ENCODE data around the gene PCDH9. TPM values are rescaled to one million over a fixed set of nuclear protein-coding genes. Genes with fewer than 3 reads are reported as not detected.

Gene PCDH9
- total and polyA plus RNA-seq, 2 experiments from 2014 or later, result 0.31 to 0.52 TPM

DNA sequence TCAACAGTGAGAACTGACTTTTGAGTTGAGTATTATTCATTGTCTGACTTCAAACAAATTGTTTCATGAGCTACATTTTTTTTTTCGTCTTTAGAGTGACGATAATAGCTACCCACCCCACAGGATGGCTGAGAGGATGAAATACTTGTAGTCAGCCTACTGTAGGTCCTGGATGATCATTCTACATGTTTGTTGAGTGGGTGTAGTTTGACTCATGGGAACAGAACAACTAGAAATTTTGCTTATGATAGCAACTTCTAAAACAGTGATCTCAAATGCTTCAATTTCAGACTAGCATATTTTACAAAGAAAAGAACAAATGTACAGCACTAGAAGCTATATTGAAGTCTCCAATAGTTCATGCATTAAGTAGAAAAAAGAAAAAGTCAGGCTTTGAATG, 651.8 kb downstream of the PCDH9 start (continued):
- TF ChIP-seq, protein P1, sequence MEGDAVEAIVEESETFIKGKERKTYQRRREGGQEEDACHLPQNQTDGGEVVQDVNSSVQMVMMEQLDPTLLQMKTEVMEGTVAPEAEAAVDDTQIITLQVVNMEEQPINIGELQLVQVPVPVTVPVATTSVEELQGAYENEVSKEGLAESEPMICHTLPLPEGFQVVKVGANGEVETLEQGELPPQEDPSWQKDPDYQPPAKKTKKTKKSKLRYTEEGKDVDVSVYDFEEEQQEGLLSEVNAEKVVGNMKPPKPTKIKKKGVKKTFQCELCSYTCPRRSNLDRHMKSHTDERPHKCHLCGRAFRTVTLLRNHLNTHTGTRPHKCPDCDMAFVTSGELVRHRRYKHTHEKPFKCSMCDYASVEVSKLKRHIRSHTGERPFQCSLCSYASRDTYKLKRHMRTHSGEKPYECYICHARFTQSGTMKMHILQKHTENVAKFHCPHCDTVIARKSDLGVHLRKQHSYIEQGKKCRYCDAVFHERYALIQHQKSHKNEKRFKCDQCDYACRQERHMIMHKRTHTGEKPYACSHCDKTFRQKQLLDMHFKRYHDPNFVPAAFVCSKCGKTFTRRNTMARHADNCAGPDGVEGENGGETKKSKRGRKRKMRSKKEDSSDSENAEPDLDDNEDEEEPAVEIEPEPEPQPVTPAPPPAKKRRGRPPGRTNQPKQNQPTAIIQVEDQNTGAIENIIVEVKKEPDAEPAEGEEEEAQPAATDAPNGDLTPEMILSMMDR (conservative IDR thresholded peaks at IDR 0.05; ENCODE audit: low read depth in 2 of 2), result no peak
- TF ChIP-seq POLR2AphosphoS5 (IDR thresholded peaks at IDR 0.05; ENCODE audit: low read depth), result no peak
- TF ChIP-seq, protein P2, sequence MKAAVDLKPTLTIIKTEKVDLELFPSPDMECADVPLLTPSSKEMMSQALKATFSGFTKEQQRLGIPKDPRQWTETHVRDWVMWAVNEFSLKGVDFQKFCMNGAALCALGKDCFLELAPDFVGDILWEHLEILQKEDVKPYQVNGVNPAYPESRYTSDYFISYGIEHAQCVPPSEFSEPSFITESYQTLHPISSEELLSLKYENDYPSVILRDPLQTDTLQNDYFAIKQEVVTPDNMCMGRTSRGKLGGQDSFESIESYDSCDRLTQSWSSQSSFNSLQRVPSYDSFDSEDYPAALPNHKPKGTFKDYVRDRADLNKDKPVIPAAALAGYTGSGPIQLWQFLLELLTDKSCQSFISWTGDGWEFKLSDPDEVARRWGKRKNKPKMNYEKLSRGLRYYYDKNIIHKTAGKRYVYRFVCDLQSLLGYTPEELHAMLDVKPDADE (IDR thresholded peaks at IDR 0.05), result no peak
- no peak for TF ChIP-seq STAT1 (IDR thresholded peaks at IDR 0.05; ENCODE audit: unreplicated experiment)
- TF ChIP-seq NANOG (IDR thresholded peaks at IDR 0.05; ENCODE audit: borderline replicate concordance), result no peak

DNA sequence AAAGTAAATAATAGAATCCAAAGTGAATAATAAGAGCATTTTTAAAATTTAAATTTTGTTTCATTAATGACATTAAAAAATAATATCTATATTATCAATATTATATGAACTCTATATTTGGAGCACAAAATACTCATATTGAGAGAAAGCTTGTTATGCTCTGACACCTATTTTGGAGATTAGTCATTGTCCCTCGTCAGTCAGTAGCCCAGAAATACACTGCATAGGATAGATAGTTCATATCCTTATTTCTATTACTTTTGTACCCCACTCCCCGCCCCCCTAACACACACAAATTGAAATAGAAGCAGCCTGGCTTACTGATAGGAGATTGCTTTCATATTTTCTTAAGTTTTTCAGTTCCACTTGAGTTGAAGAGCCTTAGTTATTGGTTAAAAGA, 652.8 kb downstream of the PCDH9 start:
- no peak overlapping the region for H3K4me3 Mint-ChIP-seq
- no peaks in the 10 kb centered on the region for H4K20me1 ChIP-seq (replicated peaks; ENCODE audit: insufficient read depth)
- no peak for DNase-seq (ENCODE audit: low spot score)
- no peak overlapping the region for H3K27ac Mint-ChIP-seq
- no peak for ATAC-seq
- no peak overlapping the region for H3K4me2 ChIP-seq
- no peaks in the 10 kb centered on the region for H3K36me3 ChIP-seq (ENCODE audit: insufficient read depth)
- H3K27me3 ChIP-seq (ENCODE audit: insufficient read depth), result no peaks in the 10 kb centered on the region
- peaks cover 9% of the 10 kb centered on the region for H3K4me1 Mint-ChIP-seq
- H3K27me3 Mint-ChIP-seq (ENCODE audit: insufficient read depth, low read depth, poor library complexity), result no peaks in the 10 kb centered on the region
- H3K4me1 ChIP-seq (ENCODE audit: insufficient read depth), result no peaks in the 10 kb centered on the region
- H2AFZ ChIP-seq, result no peak overlapping the region
- TF ChIP-seq POLR2AphosphoS5 (IDR thresholded peaks at IDR 0.05; ENCODE audit: low read depth), result no peak
- no peak for TF ChIP-seq ZNF331 (CRISPR knock-in tag; IDR thresholded peaks at IDR 0.05; ENCODE audit: low read depth)
- TF ChIP-seq, protein P2 (IDR thresholded peaks at IDR 0.05), result no peak
- no peak for TF ChIP-seq JUNB (IDR thresholded peaks at IDR 0.05; ENCODE audit: unreplicated experiment)
- H3K79me2 ChIP-seq (replicated peaks; ENCODE audit: insufficient read depth), result no peaks in the 10 kb centered on the region
- H3K36me3 Mint-ChIP-seq (ENCODE audit: low read depth), result no peaks in the 10 kb centered on the region
- H3K27ac ChIP-seq (ENCODE audit: low read depth), result no peak overlapping the region
- H3F3A ChIP-seq (replicated peaks; ENCODE audit: low read depth), result no peaks in the 10 kb centered on the region
- H3K9me2 ChIP-seq (ENCODE audit: insufficient read depth), result no peaks in the 10 kb centered on the region; the same call in 1 of the 2 replicates
- H3K4me3 ChIP-seq, result no peak overlapping the region
- H3K9me3 Mint-ChIP-seq, result no peaks in the 10 kb centered on the region

DNA sequence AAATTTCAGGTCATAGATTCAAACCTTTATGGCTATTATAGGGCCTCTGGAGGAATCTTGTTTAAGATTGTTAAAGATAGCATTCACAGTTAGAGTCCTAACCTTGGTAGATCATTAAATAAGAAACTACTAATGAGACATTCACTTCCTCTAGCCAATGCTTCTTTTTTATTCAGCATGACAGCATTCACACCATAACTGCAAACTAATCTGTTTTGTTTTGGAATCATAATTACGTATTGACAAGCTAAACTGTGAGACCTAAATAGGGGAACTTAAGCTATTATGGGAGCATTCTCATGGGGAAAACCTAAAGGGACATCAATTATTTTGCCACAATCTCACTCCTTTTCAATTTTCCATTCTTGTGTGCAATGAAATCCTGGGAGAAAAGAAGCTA, 653.8 kb downstream of the PCDH9 start:
- Mint-ChIP-seq H3K9me3 (no peaks in the 10 kb centered on the region; the same call in 2 of the 3 replicates), H3K36me3 (ENCODE audit: low read depth) (no peaks in the 10 kb centered on the region), H3K4me3 (no peak overlapping the region), H3K4me1 (peaks cover 3% of the 10 kb centered on the region; the same call in 2 of the 3 replicates), H3K27me3 (ENCODE audit: insufficient read depth, low read depth, poor library complexity) (no peaks in the 10 kb centered on the region), H3K27ac (no peak overlapping the region)
- Histone ChIP-seq H4K20me1 (replicated peaks; ENCODE audit: insufficient read depth) (no peaks in the 10 kb centered on the region), H3K36me3 (ENCODE audit: insufficient read depth) (no peaks in the 10 kb centered on the region), H3K27me3 (ENCODE audit: insufficient read depth) (no peaks in the 10 kb centered on the region), H3K27ac (ENCODE audit: low read depth) (no peak overlapping the region), H3K79me2 (replicated peaks; ENCODE audit: insufficient read depth) (no peaks in the 10 kb centered on the region), H3K9me2 (ENCODE audit: insufficient read depth) (no peaks in the 10 kb centered on the region; the same call in 1 of the 2 replicates), H3K4me3 (no peak overlapping the region), H3K4me1 (ENCODE audit: insufficient read depth) (no peaks in the 10 kb centered on the region), H3K4me2 (no peak overlapping the region), H2AFZ (no peak overlapping the region), H3F3A (replicated peaks; ENCODE audit: low read depth) (no peaks in the 10 kb centered on the region)
- no peak for ATAC-seq
- no peak for DNase-seq (ENCODE audit: low spot score)
- TF ChIP-seq NANOG (IDR thresholded peaks at IDR 0.05; ENCODE audit: borderline replicate concordance) (no peak), ZNF114 (CRISPR knock-in tag; IDR thresholded peaks at IDR 0.05) (no peak), JUNB (IDR thresholded peaks at IDR 0.05; ENCODE audit: unreplicated experiment) (no peak), CREB1 (CRISPR knock-in tag; IDR thresholded peaks at IDR 0.05; ENCODE audit: low read depth) (no peak)
- TF ChIP-seq, protein P1 (conservative IDR thresholded peaks at IDR 0.05; ENCODE audit: low read depth in 2 of 2), result no peak

Data from GM23338 (cell line).